GM23338 (cell line): Measurements from ENCODE around the gene TNFRSF11A. TPM values are rescaled to one million over a fixed set of nuclear protein-coding genes. Genes with fewer than 3 reads are reported as not detected.

Experiments
- ATAC-seq: fragments of 200-7000 bp; cut with Tn5 transposase; 3 replicates; pipeline ENCODE4 v1.9.1; 2020
- DNase-seq: peaks from one replicate; pipeline ENCODE4 v3.0.0-alpha.2; 2015; ENCODE audit warnings: low spot score
- H2AFZ ChIP-seq: fragments of 200-600 bp; sonication (generic); 2 replicates; pipeline ENCODE4 v1.8.0; 2016; ENCODE audit warnings: antibody characterized with exemption, mild to moderate bottlenecking, moderate library complexity
- H3F3A ChIP-seq: fragments of 200-600 bp; sonication (generic); replicated peaks from 2 replicates; pipeline ENCODE4 v1.8.0; 2017; ENCODE audit warnings: antibody characterized with exemption, mixed run types, low read depth
- H3K27ac ChIP-seq: fragments of 200-600 bp; sonication (generic); 2 replicates; pipeline ENCODE4 v1.6.1; 2016; ENCODE audit warnings: low read depth
- H3K27me3 ChIP-seq: fragments of 200-600 bp; sonication (generic); 2 replicates; pipeline ENCODE4 v1.8.0; 2016; ENCODE audit warnings: mild to moderate bottlenecking, mixed run types, moderate library complexity; ENCODE audit not compliant: insufficient read depth
- H3K36me3 ChIP-seq: fragments of 200-600 bp; sonication (generic); 2 replicates; pipeline ENCODE4 v1.8.0; 2016; ENCODE audit warnings: mild to moderate bottlenecking; ENCODE audit not compliant: insufficient read depth
- H3K4me1 ChIP-seq: fragments of 200-600 bp; sonication (generic); 2 replicates; pipeline ENCODE4 v1.8.0; 2016; ENCODE audit warnings: mild to moderate bottlenecking, moderate library complexity; ENCODE audit not compliant: insufficient read depth
- H3K4me2 ChIP-seq: fragments of 200-600 bp; sonication (generic); 2 replicates; pipeline ENCODE4 v1.7.1; 2017; ENCODE audit warnings: mixed run types
- H3K4me3 ChIP-seq: fragments of 200-600 bp; sonication (generic); 2 replicates; pipeline ENCODE4 v1.6.1; 2016; ENCODE audit warnings: mixed run types
- H3K79me2 ChIP-seq: fragments of 200-600 bp; sonication (generic); replicated peaks from 2 replicates; pipeline ENCODE4 v1.8.0; 2017; ENCODE audit warnings: mild to moderate bottlenecking; ENCODE audit not compliant: insufficient read depth
- H3K9me2 ChIP-seq: fragments of 200-600 bp; sonication (generic); 2 replicates; pipeline ENCODE4 v1.8.0; 2017; ENCODE audit not compliant: insufficient read depth
- H4K20me1 ChIP-seq: fragments of 200-600 bp; sonication (generic); replicated peaks from 2 replicates; pipeline ENCODE4 v1.8.0; 2017; ENCODE audit warnings: mild to moderate bottlenecking; ENCODE audit not compliant: insufficient read depth
- H3K27ac Mint-ChIP-seq: 2 replicates; pipeline ENCODE4 v1.8.0; 2020; ENCODE audit warnings: inconsistent platforms, mild to moderate bottlenecking, moderate library complexity, mixed read lengths
- H3K27me3 Mint-ChIP-seq: 3 replicates; pipeline ENCODE4 v1.8.0; 2022; ENCODE audit warnings: low read depth, mild to moderate bottlenecking, moderate library complexity, mixed read lengths, inconsistent platforms; ENCODE audit not compliant: insufficient read depth, poor library complexity
- H3K36me3 Mint-ChIP-seq: 3 replicates; pipeline ENCODE4 v1.8.0; 2021; ENCODE audit warnings: low read depth, mild to moderate bottlenecking, inconsistent platforms, moderate library complexity, mixed read lengths
- H3K4me1 Mint-ChIP-seq: 3 replicates; pipeline ENCODE4 v1.8.0; 2020; ENCODE audit warnings: mild to moderate bottlenecking, inconsistent platforms, mixed read lengths
- H3K4me3 Mint-ChIP-seq: 3 replicates; pipeline ENCODE4 v1.8.0; 2021; ENCODE audit warnings: moderate library complexity, mild to moderate bottlenecking, inconsistent platforms, mixed read lengths
- H3K9me3 Mint-ChIP-seq: 3 replicates; pipeline ENCODE4 v1.8.0; 2020; ENCODE audit warnings: moderate library complexity, mild to moderate bottlenecking, inconsistent platforms, mixed read lengths
- CREB1 ChIP-seq: fragments of 250-450 bp; sonication (Bioruptor Pico); IDR thresholded peaks from 2 replicates; pipeline ENCODE4 v1.5.0; 2020; ENCODE audit warnings: low read depth, mild to moderate bottlenecking, moderate library complexity
- CTCF ChIP-seq, 2 experiments: fragments of 200-600 bp in 1 of 2; sonication (generic) in 1 of 2; conservative IDR thresholded peaks; 2 replicates each; pipeline versions ENCODE4 v1.5.1 to v1.6.1; 2016 to 2017; ENCODE audit warnings: antibody characterized with exemption in 2 of 2, low read depth in 2 of 2, mild to moderate bottlenecking in 2 of 2, moderate library complexity in 1 of 2
- EZH2 ChIP-seq: fragments of 200-600 bp; sonication (generic); IDR thresholded peaks from one replicate; pipeline ENCODE4 v1.8.0; 2017; ENCODE audit warnings: antibody characterized with exemption, mild to moderate bottlenecking, low read depth; ENCODE audit not compliant: unreplicated experiment
- EZH2phosphoT487 ChIP-seq: fragments of 200-600 bp; sonication (generic); IDR thresholded peaks from one replicate; pipeline ENCODE4 v1.8.1; 2018; ENCODE audit warnings: antibody characterized with exemption; ENCODE audit not compliant: unreplicated experiment
- JUNB ChIP-seq: IDR thresholded peaks from one replicate; pipeline ENCODE4 v1.6.1; 2016; ENCODE audit warnings: antibody characterized with exemption; ENCODE audit not compliant: unreplicated experiment
- NANOG ChIP-seq: IDR thresholded peaks from 2 replicates; pipeline ENCODE4 v1.6.1; 2016; ENCODE audit warnings: antibody characterized with exemption, borderline replicate concordance
- POLR2AphosphoS5 ChIP-seq: IDR thresholded peaks from 2 replicates; pipeline ENCODE4 v1.6.1; 2016; ENCODE audit warnings: antibody characterized with exemption, low read depth
- ZNF114 ChIP-seq: fragments of 250-450 bp; sonication (Bioruptor Pico); IDR thresholded peaks from 2 replicates; pipeline ENCODE4 v1.5.0; 2020; ENCODE audit warnings: mild to moderate bottlenecking, moderate library complexity
- ZNF331 ChIP-seq: fragments of 250-450 bp; sonication (Bioruptor Pico); IDR thresholded peaks from 2 replicates; pipeline ENCODE4 v1.5.0; 2020; ENCODE audit warnings: low read depth, mild to moderate bottlenecking, moderate library complexity
- polyA plus RNA-seq: library from polyadenylated mRNA; unstranded; fragments of >200 nt; fragmentation: Nextera tagmentation; extraction: Ambion mirVana; gene quantifications from 2 replicates; pipeline ENCODE4 v1.2.1, GENCODE V29; 2016
- total RNA-seq: library from RNA; depleted of rRNA; stranded (reverse); fragments of >200 nt; shearing (Covaris generic); gene quantifications from 2 replicates; pipeline ENCODE4 v1.2.3, GENCODE V29; 2014
- TF ChIP-seq, protein P1 (sequence below): fragments of 250-450 bp; sonication (Bioruptor Pico); IDR thresholded peaks from 2 replicates; pipeline ENCODE4 v1.5.0; 2020; ENCODE audit warnings: mild to moderate bottlenecking, moderate library complexity
- TF ChIP-seq, protein P2 (sequence below): IDR thresholded peaks from one replicate; pipeline ENCODE4 v1.6.1; 2018; ENCODE audit warnings: antibody characterized with exemption; ENCODE audit not compliant: unreplicated experiment

Gene TNFRSF11A
- total and polyA plus RNA-seq, 2 experiments from 2014 or later: 3.8 to 7.3 TPM

- TF ChIP-seq POLR2AphosphoS5 (no peak), EZH2phosphoT487 (no peak), EZH2 (no peak), CREB1 (CRISPR knock-in tag) (no peak), NANOG (no peak), JUNB (no peak), ZNF114 (CRISPR knock-in tag) (no peak), ZNF331 (CRISPR knock-in tag) (no peak), CTCF (conservative IDR thresholded peaks at IDR 0.05; ENCODE audit: low read depth in 2 of 2) (no peak)
- TF ChIP-seq, protein P1, sequence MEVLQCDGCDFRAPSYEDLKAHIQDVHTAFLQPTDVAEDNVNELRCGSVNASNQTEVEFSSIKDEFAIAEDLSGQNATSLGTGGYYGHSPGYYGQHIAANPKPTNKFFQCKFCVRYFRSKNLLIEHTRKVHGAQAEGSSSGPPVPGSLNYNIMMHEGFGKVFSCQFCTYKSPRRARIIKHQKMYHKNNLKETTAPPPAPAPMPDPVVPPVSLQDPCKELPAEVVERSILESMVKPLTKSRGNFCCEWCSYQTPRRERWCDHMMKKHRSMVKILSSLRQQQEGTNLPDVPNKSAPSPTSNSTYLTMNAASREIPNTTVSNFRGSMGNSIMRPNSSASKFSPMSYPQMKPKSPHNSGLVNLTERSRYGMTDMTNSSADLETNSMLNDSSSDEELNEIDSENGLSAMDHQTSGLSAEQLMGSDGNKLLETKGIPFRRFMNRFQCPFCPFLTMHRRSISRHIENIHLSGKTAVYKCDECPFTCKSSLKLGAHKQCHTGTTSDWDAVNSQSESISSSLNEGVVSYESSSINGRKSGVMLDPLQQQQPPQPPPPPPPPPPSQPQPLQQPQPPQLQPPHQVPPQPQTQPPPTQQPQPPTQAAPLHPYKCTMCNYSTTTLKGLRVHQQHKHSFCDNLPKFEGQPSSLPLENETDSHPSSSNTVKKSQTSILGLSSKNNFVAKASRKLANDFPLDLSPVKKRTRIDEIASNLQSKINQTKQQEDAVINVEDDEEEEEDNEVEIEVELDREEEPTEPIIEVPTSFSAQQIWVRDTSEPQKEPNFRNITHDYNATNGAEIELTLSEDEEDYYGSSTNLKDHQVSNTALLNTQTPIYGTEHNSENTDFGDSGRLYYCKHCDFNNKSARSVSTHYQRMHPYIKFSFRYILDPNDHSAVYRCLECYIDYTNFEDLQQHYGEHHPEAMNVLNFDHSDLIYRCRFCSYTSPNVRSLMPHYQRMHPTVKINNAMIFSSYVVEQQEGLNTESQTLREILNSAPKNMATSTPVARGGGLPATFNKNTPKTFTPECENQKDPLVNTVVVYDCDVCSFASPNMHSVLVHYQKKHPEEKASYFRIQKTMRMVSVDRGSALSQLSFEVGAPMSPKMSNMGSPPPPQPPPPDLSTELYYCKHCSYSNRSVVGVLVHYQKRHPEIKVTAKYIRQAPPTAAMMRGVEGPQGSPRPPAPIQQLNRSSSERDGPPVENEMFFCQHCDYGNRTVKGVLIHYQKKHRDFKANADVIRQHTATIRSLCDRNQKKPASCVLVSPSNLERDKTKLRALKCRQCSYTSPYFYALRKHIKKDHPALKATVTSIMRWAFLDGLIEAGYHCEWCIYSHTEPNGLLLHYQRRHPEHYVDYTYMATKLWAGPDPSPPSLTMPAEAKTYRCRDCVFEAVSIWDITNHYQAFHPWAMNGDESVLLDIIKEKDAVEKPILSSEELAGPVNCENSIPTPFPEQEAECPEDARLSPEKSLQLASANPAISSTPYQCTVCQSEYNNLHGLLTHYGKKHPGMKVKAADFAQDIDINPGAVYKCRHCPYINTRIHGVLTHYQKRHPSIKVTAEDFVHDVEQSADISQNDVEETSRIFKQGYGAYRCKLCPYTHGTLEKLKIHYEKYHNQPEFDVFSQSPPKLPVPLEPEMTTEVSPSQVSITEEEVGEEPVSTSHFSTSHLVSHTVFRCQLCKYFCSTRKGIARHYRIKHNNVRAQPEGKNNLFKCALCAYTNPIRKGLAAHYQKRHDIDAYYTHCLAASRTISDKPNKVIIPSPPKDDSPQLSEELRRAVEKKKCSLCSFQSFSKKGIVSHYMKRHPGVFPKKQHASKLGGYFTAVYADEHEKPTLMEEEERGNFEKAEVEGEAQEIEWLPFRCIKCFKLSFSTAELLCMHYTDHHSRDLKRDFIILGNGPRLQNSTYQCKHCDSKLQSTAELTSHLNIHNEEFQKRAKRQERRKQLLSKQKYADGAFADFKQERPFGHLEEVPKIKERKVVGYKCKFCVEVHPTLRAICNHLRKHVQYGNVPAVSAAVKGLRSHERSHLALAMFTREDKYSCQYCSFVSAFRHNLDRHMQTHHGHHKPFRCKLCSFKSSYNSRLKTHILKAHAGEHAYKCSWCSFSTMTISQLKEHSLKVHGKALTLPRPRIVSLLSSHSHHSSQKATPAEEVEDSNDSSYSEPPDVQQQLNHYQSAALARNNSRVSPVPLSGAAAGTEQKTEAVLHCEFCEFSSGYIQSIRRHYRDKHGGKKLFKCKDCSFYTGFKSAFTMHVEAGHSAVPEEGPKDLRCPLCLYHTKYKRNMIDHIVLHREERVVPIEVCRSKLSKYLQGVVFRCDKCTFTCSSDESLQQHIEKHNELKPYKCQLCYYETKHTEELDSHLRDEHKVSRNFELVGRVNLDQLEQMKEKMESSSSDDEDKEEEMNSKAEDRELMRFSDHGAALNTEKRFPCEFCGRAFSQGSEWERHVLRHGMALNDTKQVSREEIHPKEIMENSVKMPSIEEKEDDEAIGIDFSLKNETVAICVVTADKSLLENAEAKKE (CRISPR knock-in tag): no peak
- TF ChIP-seq, protein P2, sequence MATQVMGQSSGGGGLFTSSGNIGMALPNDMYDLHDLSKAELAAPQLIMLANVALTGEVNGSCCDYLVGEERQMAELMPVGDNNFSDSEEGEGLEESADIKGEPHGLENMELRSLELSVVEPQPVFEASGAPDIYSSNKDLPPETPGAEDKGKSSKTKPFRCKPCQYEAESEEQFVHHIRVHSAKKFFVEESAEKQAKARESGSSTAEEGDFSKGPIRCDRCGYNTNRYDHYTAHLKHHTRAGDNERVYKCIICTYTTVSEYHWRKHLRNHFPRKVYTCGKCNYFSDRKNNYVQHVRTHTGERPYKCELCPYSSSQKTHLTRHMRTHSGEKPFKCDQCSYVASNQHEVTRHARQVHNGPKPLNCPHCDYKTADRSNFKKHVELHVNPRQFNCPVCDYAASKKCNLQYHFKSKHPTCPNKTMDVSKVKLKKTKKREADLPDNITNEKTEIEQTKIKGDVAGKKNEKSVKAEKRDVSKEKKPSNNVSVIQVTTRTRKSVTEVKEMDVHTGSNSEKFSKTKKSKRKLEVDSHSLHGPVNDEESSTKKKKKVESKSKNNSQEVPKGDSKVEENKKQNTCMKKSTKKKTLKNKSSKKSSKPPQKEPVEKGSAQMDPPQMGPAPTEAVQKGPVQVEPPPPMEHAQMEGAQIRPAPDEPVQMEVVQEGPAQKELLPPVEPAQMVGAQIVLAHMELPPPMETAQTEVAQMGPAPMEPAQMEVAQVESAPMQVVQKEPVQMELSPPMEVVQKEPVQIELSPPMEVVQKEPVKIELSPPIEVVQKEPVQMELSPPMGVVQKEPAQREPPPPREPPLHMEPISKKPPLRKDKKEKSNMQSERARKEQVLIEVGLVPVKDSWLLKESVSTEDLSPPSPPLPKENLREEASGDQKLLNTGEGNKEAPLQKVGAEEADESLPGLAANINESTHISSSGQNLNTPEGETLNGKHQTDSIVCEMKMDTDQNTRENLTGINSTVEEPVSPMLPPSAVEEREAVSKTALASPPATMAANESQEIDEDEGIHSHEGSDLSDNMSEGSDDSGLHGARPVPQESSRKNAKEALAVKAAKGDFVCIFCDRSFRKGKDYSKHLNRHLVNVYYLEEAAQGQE: no peak
- H3K27me3 Mint-ChIP-seq: peaks cover 18% of the 10 kb centered on the region
- Histone ChIP-seq H3K79me2 (no peaks in the 10 kb centered on the region), H3K4me1 (peaks cover 10% of the 10 kb centered on the region), H3K27ac (no peak overlapping the region), H3K27me3 (peaks cover 14% of the 10 kb centered on the region), H3K36me3 (no peaks in the 10 kb centered on the region), H4K20me1 (no peaks in the 10 kb centered on the region), H3K4me2 (no peak overlapping the region), H3F3A (peaks cover 8% of the 10 kb centered on the region), H3K9me2 (no peaks in the 10 kb centered on the region), H2AFZ (no peak overlapping the region), H3K4me3 (no peak overlapping the region)
- H3K27ac Mint-ChIP-seq: no peak overlapping the region
- ATAC-seq (no peak), DNase-seq (no peak)
- H3K36me3 Mint-ChIP-seq: no peaks in the 10 kb centered on the region
- no peak overlapping the region for H3K4me3 Mint-ChIP-seq
- no peaks in the 10 kb centered on the region for H3K9me3 Mint-ChIP-seq
- peaks cover 34% of the 10 kb centered on the region for H3K4me1 Mint-ChIP-seq
Observed at GRCh38 chr18:62321201-62321600, 3.9 kb upstream of the TNFRSF11A start.
